Duodenal mucosa (tissue), 2 donors: ENCODE results near the gene PSAP.

Source experiments
- H3K27ac ChIP-seq: one replicate; pipeline ENCODE4 v1.7.0; 2013; ENCODE audit warnings: low read depth, low read length
- H3K27me3 ChIP-seq, 2 donors: one replicate each; pipeline ENCODE4 v1.7.0; 2013; ENCODE audit warnings: low read length in 2 of 2, control low read depth in 1 of 2; ENCODE audit not compliant: insufficient read depth in 2 of 2, control insufficient read depth in 1 of 2
- H3K36me3 ChIP-seq, 2 donors: one replicate each; pipeline ENCODE4 v1.7.0; 2013; ENCODE audit warnings: low read length in 2 of 2, control low read depth in 1 of 2; ENCODE audit not compliant: insufficient read depth in 2 of 2, control insufficient read depth in 1 of 2
- H3K4me1 ChIP-seq, 2 donors: one replicate each; pipeline ENCODE4 v1.7.0; 2013; ENCODE audit warnings: low read length in 2 of 2, control low read depth in 1 of 2; ENCODE audit not compliant: insufficient read depth in 2 of 2, control insufficient read depth in 1 of 2
- H3K4me3 ChIP-seq, 2 donors: one replicate each; pipeline ENCODE4 v1.7.0; 2013; ENCODE audit warnings: low read length in 2 of 2, low read depth in 1 of 2
- H3K9ac ChIP-seq, 2 donors: one replicate each; pipeline ENCODE4 v1.7.0; 2013; ENCODE audit warnings: low read length in 2 of 2, low read depth in 1 of 2
- H3K9me3 ChIP-seq, 2 donors: one replicate each; pipeline ENCODE4 v1.7.0; 2013; ENCODE audit warnings: low read length in 2 of 2, control low read depth in 1 of 2; ENCODE audit not compliant: control insufficient read depth in 1 of 2

The PSAP gene

DNA sequence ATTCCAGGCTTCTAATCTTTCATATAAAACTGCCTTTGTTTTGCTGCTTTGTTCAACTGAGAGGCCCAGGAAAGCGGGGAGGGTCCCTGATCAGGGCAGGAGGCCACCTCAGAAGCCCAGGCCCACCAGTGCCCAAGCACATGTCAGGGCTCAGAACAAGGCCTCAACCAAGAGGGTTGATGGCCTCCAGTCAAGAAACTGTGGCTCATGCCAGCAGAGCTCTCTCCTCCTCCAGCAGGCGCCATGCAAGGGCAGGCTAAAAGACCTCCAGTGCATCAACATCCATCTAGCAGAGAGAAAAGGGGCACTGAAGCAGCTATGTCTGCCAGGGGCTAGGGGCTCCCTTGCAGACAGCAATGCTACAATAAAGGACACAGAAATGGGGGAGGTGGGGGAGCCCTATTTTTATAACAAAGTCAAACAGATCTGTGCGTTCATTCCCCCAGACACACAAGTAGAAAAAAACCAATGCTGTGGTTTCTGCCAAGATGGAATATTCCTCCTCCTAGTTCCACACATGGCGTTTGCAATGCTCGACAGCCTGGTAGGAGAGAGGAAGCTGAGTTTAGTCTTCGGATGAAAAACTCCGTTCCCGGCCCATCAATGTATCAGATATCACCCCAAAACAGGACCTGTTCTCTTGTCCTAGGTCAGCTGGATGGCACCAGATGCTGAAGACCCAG is 34.0 kb downstream of the PSAP start:
- H3K27ac ChIP-seq: no peak overlapping the region

DNA sequence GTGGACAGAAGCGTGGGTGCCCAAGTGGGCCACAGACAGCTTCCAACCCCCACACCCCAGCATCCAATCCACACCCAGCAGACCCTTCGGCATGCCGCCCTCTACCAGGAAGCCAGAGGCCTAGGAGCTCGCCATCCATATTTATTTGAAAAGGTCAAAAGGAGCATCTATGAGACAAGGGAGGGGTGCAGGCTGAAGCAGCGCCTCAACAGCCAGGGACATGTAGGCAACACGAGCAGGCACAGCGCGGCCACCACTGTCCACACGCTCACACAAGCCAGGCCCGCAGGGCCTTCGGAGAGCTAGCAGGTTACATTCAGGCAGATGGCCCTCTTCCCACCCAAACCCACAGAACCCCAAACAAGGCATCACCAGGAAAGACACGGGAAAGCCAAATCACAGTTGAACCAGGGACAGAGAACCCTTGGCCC is 34.6 kb downstream of the PSAP start:
- Histone ChIP-seq H3K27ac (no peak overlapping the region), H3K4me1 (no peaks in the 10 kb centered on the region)

More for the DNA sequence above, 34.0 kb downstream of the PSAP start:
- Histone ChIP-seq H3K27me3 (no peaks in the 10 kb centered on the region), H3K36me3 (peaks cover 50 to 75% of the 10 kb centered on the region in 2 donors), H3K9me3 (no peaks in the 10 kb centered on the region), H3K4me1 (no peaks in the 10 kb centered on the region), H3K4me3 (no peak overlapping the region), H3K9ac (no peak overlapping the region)

DNA sequence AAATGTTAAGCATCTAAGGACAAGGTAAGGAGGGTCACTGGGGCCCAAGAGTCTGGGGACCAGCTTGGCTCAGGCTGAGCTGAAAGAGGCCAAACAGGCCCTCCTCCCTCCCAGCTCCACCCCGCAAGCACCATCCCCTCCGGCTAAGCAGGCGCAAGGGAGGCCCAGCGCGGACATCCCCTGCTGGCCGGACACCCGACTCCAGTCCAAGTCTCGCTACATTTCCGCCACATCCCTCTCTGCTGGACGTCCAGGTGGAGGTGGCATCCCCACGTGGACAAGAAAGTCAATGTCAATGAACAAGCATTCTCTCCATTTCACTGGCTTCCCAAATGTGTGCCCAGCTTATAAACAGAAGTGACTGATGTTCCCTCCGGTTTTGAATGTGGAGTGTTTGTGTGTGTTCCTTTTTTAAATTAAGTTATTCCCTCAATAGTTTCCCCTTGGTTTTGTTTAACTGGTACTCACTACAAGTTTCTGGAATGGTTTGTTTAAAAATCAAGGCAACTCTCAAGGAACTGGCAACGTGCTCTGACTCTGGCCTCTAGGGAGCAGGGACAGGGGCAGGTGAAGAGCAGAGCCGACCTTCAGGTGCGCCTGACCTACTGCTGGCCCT is 35.4 kb downstream of the PSAP start:
- H3K9ac ChIP-seq: no peak overlapping the region
- no peak overlapping the region for H3K27ac ChIP-seq
- H3K9me3 ChIP-seq: no peaks in the 10 kb centered on the region
- H3K27me3 ChIP-seq: no peaks in the 10 kb centered on the region
- H3K4me3 ChIP-seq: no peak overlapping the region
- H3K4me1 ChIP-seq: no peaks in the 10 kb centered on the region
- H3K36me3 ChIP-seq: peaks cover 39 to 61% of the 10 kb centered on the region in 2 donors

More for the DNA sequence above, 34.6 kb downstream of the PSAP start:
- Histone ChIP-seq H3K27me3 (no peaks in the 10 kb centered on the region), H3K36me3 (peaks cover 47 to 69% of the 10 kb centered on the region in 2 donors), H3K9me3 (no peaks in the 10 kb centered on the region), H3K9ac (no peak overlapping the region), H3K4me3 (no peak overlapping the region)

DNA sequence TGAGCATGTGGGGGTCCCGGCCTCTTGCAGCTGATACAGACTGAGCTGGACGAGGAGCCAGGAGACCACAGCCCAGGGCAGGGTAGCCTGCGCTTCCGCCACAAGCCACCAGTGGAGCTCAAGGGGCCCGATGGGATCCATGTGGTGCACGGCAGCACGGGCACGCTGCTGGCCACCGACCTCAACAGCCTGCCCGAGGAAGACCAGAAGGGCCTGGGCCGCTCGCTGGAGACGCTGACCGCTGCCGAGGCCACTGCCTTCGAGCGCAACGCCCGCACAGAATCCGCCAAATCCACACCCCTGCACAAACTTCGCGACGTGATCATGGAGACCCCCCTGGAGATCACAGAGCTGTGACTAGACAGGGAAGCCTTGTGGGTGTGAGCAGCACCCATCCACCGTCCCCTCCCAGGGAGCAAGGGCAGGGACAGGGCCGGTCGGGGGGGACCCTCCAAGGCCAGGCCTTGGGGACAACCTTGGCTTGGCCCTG is 36.1 kb downstream of the PSAP start:
- H3K36me3 ChIP-seq: peaks cover 32 to 54% of the 10 kb centered on the region in 2 donors
- H3K27ac ChIP-seq: no peak overlapping the region
- H3K4me1 ChIP-seq: no peaks in the 10 kb centered on the region
- no peak overlapping the region for H3K4me3 ChIP-seq
- no peaks in the 10 kb centered on the region for H3K27me3 ChIP-seq
- H3K9ac ChIP-seq: no peak overlapping the region
- H3K9me3 ChIP-seq: no peaks in the 10 kb centered on the region

DNA sequence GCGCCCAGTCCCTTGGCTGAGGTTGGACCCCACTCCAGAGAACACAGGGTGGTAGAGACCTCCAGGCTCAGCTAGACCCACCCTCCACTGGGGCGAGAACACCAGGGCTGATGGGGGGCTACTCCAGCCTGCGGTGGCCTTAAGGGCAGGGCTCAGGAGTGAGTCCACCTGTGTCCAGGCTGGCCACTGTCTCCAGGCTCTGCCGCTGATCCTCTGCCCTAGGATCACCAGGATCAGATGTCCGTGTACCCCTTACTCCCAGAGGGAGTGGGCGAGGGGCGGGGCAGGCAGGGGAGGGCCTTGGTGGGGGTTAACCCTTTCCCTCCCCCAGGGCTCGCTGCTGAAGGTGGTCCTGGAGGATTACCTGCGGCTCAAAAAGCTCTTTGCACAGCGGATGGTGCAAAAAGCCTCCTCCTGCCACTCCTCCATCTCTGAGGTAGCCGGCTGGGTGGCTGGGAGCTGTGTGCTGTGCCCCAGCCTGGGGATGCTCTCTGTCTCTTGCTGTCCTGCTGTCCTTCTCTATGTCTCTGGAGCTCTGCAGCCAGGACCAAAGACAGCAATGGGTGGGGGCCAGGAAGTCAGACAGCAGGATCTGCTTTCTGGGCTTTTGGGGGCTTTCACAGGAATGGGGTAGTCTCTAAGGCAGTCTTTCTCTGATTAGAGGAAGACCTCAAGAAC is 38.0 kb downstream of the PSAP start:
- Histone ChIP-seq H3K4me3 (no peak overlapping the region), H3K27ac (no peak overlapping the region), H3K27me3 (no peaks in the 10 kb centered on the region), H3K4me1 (no peaks in the 10 kb centered on the region), H3K36me3 (peaks cover 15 to 35% of the 10 kb centered on the region in 2 donors), H3K9ac (no peak overlapping the region), H3K9me3 (no peaks in the 10 kb centered on the region)

DNA sequence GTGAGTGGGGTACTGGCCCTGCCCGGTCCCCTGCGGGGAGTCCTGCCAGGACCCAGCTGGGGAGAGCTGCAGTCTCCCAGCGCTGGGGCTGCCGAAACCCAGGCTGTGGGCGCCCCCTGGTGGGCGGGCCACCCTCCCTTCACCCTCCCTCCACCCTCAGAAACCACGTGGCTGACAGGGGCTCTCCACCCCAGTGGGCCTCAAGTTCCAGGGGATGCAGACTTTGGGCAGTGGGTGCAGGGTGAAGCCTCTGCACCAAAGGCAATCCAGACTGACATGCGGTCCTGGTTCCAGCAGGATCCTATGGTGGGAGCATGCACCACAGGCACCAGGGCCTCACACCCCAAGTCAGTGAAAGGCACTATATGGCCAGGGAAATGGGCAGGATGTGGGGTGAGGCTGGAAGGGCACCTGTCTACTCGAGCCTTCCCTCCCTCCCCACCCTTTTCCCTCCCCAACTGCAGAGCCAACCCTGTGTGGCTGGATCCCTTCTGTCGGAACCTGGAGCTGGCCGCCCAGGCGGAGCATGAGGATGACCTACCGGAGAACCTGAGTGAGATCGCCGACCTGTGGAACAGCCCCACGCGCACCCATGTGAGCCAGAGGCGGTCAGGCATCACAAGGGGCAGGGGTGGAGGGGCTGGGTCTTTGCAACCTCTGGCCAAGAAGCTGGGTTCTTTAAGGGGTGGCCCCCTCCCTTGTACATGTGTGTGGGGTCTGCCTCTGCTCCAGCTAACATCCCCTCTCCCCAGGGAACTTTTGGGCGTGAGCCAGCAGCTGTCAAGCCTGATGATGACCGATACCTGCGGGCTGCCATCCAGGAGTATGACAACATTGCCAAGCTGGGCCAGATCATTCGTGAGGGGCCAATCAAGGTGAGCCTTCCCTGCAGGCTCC is 38.8 kb downstream of the PSAP start:
- H3K4me1 ChIP-seq: no peaks in the 10 kb centered on the region
- no peak overlapping the region for H3K9ac ChIP-seq
- no peaks in the 10 kb centered on the region for H3K27me3 ChIP-seq
- H3K27ac ChIP-seq: no peak overlapping the region
- H3K4me3 ChIP-seq: no peak overlapping the region
- no peaks in the 10 kb centered on the region for H3K9me3 ChIP-seq
- peaks cover 11 to 27% of the 10 kb centered on the region in 2 donors for H3K36me3 ChIP-seq

DNA sequence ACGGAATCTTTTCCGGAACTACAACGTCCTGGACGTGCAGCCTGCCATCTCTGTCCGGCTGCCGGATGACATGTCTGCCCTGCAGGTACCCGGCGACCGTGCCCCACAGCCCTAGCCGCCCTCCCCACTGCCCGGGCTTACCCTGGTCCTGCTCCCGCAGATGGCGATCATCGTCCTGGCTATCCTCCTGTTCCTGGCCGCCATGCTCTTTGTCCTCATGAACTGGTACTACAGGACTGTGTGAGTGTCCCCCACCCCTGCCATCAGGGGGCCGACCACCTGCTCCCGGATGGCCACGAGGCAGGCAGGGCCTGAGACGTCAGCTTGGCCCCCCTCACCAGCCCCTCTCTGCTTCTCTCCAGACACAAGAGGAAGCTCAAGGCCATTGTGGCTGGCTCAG is 39.7 kb downstream of the PSAP start:
- Histone ChIP-seq H3K27me3 (no peaks in the 10 kb centered on the region), H3K4me3 (no peak overlapping the region), H3K9ac (no peak overlapping the region), H3K9me3 (no peaks in the 10 kb centered on the region), H3K4me1 (peaks cover 0 to under 1% of the 10 kb centered on the region in 2 donors), H3K27ac (no peak overlapping the region), H3K36me3 (peaks cover 8 to 18% of the 10 kb centered on the region in 2 donors)

DNA sequence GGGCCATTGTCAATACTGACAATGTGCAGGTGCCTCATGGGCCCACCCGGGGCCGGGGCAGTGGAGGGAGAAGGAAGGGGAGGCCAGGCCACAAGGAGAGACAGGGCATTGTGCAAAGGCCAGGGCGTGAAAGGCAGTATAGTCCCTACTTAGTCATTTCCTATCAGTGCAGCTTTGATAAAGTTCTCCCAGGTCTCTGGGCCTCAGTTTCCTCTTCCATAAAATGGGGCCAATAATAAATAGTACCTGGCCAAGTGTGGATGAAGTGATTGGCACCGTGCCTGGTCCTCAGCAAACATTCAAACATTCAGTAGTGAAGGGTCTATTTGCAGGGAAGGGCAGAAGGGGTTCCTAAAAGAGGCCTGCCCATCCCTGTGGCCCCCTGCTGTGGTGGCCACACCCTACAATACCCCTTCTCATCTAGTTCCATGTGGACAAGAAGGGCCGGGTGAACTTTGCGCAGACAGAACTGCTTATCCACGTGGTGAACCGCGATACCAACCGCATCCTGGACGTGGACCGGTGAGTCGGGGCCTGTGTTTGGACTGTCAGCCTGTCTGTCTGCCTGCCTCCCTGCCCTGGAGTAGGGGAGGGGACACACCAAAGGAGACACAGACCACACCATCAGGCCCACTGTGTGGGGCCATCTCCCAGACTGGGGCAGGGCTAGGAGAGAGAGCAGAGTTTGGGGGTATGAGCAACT is 40.9 kb downstream of the PSAP start:
- Histone ChIP-seq H3K27ac (no peak overlapping the region), H3K27me3 (no peaks in the 10 kb centered on the region), H3K9ac (no peak overlapping the region)

DNA sequence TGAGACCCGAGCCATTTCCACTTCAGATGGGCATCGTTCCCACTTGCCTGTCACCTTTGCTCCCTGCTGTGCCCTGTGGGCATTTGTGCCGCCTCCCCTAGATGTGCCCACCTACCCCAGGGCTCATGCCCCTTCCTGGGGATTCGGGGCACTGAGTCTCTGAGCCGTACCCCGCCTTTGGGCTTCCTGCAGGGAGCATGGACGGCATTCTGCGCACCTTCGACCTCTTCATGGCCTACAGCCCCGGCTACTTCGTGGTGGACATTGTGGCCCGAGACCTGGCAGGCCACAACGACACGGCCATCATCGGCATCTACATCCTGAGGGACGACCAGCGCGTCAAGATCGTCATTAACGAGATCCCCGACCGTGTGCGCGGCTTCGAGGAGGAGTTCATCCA is 41.4 kb downstream of the PSAP start:
- peaks cover 0 to under 1% of the 10 kb centered on the region in 2 donors for H3K36me3 ChIP-seq
- H3K27me3 ChIP-seq: no peaks in the 10 kb centered on the region
- H3K9ac ChIP-seq: no peak overlapping the region
- no peak overlapping the region for H3K27ac ChIP-seq
- H3K4me1 ChIP-seq: peaks cover 0 to 4% of the 10 kb centered on the region in 2 donors
- H3K9me3 ChIP-seq: no peaks in the 10 kb centered on the region
- no peak overlapping the region for H3K4me3 ChIP-seq

More for the DNA sequence above, 40.9 kb downstream of the PSAP start:
- H3K36me3 ChIP-seq: peaks cover 0 to 6% of the 10 kb centered on the region in 2 donors
- H3K9me3 ChIP-seq: no peaks in the 10 kb centered on the region
- no peak overlapping the region for H3K4me3 ChIP-seq
- H3K4me1 ChIP-seq: peaks cover 0 to 4% of the 10 kb centered on the region in 2 donors
